GM12873 (cell line): ENCODE data around the gene PSMD13.

ENCODE experiments used
- CTCF ChIP-seq: IDR thresholded peaks from 2 replicates; pipeline ENCODE4 v1.5.1; 2012; ENCODE audit warnings: low read depth, mild to moderate bottlenecking, moderate library complexity, low read length, control low read depth; ENCODE audit not compliant: insufficient read depth; ENCODE audit errors: missing control alignments

Gene PSMD13

GRCh38 chr11:294780-295179 lies 58.0 kb downstream of the PSMD13 start:
- TF ChIP-seq CTCF: no peak

- no peak for TF ChIP-seq CTCF
Measured at GRCh38 chr11:295351-296170, 58.8 kb downstream of the PSMD13 start.

- TF ChIP-seq CTCF: no peak
Measured at GRCh38 chr11:296171-297050, 59.6 kb downstream of the PSMD13 start.

GRCh38 chr11:297051-297585 lies 60.3 kb downstream of the PSMD13 start:
- TF ChIP-seq CTCF: no peak

GRCh38 chr11:297586-298405 lies 61.0 kb downstream of the PSMD13 start:
- TF ChIP-seq CTCF: no peak

- no peak for TF ChIP-seq CTCF
Measured at GRCh38 chr11:298406-299065, 61.8 kb downstream of the PSMD13 start.
